DMS79 treated with DMSO at 0.1 percent for 48 hours (cell line): ENCODE data around the gene NCF4.

Experiments
- DNase-seq: peaks from one replicate; lab custom pipeline; 2025; lab: John Stamatoyannopoulos, UW

Gene NCF4

DNA sequence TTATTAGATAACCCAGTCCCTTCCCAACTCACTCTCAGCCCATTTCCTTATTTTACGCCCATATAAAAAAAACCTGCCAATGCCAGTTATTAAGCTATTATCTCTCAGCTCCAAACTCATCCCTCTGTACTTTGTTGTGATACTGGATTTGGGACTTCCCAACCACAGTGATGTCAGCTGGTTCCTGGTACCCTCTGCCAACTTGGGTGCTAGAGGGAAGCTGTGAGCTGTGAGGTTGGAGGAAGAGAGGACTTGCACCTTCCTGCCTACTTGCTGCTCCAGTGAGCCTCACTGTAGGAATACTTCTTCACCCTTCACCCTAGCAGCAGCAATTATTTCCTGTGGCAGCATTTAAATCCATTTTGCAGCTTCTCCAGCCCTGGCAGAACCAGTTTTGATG is 33.5 kb downstream of the NCF4 start:
- DNase-seq: no peak

DNA sequence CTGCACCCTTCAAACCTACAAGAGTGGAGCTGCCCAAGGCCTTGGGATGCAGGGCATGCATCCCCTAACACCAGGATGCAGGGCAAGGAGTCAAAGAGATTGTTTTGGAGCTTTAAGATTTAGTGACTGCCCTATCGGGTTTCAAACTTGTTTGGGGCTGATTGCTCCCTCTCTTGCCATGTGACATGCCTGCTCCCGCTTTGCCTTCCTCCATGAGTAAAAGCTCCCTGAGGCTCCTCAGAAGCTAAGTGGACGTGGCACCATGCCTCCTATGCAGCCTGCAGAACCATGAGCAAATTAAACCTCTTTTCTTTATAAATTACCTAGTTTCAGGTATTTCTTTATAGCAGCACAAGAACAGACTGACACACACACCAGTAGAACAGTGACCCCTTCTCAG is 36.8 kb downstream of the NCF4 start:
- no peak for DNase-seq

DNA sequence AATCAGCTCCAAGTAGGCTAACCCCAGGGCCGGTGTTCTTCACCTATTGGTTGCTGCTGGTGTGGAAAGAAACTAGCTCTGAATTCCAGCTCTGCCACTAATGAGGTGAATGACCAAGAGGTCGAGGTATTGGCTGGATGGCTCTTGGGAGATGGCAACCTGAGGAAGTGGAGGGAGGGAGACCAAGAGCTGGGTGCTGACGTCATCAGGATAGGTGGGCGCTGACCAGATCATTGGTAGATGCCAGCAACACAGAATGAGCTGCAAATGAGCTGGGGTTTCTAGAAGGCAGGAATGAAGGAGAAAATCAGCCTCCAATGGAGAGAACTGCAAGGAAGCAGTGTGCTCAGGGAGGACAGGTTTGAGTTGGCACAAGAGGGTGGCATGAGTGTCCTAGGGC is 37.9 kb downstream of the NCF4 start:
- no peak for DNase-seq

GRCh38 chr22:36899498-36899897 is 38.7 kb downstream of the NCF4 start:
- no peak for DNase-seq

DNA sequence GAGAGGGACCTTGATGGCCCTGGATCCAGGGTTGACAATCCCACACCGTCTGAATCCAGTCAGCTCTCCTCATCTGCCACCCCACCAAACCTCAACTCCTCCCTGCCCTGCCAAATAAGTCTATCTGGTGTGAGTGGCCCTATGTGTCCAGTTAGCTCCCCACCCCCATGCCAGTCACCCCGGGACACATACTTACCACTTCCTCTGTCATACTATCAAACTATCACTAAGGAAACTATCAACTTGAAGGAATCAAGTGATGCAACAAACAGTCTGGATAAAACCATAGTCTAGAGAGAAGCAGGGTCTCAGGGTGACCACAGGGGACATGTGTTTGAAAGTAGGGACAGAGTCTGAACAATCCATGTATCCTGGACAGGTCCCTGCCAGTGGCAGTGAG is 39.4 kb downstream of the NCF4 start:
- DNase-seq: no peak

DNA sequence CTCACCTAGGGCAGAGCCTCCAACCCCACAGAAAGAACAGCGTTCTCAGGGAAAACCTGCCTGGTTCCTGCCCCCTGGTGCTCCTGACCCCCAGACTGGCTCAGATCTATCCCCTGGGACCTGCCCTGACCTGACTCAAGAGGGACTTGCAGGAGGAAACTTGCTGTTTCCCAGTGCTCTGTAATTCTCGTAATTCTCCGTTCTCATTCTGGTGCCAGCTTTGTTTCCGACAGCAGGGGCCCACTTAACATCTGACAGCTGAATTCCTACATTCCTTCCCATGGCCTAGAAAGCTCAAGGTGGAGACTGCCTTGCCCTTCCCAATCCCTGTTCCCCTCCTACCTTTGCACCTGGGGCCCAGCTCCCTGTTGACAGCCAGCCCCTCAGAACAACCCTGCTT is 40.1 kb downstream of the NCF4 start:
- DNase-seq: no peak

DNA sequence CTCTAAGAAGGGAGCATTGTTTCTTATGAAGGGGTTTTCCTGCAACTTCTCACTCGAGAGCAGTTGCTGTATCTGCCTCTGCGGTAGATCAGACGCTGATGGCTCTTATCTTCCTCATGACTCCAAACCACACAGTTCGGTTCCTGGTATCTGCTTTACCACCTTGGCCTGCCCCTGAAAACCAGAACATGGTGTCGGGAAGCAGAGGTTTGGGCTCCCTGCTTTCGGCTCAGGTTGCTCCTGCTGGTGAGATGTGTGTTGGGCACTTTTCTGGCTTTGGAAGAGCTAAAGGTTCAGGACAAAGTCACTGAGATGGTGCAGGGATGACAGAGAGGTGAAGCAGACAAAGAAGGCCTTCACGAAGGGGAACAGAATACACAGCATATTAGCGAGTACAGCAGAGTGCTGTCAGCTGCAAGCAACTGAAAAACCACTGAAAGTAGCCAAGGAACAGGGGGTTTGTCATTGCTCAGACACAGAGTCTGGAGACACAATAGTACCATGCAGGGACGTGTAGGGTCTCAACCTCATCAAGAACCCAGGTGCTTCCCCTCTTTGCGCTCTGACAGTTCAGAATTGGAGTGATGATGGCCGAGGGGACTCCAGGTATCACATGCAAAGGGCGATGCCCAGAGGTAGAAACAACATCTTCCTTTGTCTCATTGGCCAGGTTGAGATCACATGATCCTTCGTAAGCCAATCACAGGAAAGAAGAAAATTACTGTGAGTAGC is 40.8 kb downstream of the NCF4 start:
- DNase-seq: no peak

DNA sequence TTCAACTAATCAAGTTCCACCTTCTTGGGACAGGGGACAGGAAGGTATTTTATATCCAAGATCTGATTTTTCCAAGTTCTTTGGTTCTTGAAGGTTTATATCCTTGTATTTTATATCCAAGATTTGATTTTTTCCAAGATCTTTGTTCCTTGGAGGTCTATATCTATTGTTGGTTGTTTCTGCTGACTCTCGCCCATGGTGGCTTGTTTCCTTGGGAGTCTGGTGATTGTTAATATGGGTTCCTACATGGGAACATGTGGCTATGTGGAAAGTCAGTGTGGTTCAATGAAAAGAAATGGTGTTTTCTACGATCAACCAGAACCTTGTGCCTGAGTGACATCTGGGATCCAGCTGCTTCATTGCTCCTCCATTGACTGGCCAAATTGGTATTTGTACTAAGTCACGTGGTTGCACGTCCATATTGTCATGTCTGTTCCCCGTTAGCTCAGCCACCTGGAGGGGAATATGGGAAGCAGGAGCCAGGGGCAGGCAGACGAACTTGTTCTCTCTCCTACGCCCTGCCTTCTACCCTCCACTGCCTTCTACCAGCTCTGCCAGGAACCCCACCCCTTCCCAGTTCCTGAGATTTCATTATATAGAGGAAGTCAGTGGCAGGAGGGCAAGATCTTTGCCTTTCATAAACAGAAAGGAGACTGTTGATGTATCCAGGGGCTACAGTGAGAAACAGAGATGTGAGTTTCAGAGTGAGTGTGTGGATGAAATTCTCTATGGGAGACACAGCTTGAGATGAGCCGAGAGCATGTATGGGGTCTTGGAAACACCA is 41.5 kb downstream of the NCF4 start:
- no peak for DNase-seq

DNA sequence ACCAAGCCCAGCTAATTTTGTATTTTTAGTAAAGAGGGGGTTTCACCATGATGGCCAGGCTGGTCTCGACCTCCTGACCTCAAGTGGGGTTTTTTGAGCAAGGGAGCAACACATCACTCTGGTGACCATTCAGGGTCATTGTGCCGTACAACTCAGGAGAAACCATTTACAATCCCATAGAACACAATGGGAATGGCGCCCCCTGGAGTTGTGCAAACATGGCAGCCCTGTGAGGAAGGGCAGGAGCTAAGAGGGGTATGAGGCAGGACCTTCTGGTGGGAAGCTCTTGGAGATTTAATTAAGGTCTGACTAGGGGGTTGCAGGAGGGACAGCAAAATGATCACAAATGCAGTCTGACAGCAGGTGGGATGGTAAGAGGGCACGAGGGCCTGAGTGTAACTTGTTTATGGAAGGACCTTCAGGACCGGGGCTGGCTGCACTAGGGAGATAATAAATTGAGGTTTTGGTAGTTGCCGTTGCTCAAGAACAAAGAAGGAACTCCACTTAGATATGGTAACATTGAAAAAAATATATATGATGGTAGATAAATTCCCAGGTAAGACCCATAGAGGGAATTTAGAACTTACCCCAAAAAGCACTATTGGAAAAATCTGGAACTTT is 43.6 kb downstream of the NCF4 start:
- no peak for DNase-seq

- no peak for DNase-seq
These were observed 46.7 kb downstream of the NCF4 start for GRCh38 chr22:36907253-36908195.

- no peak for DNase-seq
These were observed 49.7 kb downstream of the NCF4 start for GRCh38 chr22:36910461-36910860.

- DNase-seq: no peak
These were observed 51.3 kb downstream of the NCF4 start for GRCh38 chr22:36911887-36912661.

GRCh38 chr22:36912694-36913426 is 52.1 kb downstream of the NCF4 start:
- no peak for DNase-seq

DNA sequence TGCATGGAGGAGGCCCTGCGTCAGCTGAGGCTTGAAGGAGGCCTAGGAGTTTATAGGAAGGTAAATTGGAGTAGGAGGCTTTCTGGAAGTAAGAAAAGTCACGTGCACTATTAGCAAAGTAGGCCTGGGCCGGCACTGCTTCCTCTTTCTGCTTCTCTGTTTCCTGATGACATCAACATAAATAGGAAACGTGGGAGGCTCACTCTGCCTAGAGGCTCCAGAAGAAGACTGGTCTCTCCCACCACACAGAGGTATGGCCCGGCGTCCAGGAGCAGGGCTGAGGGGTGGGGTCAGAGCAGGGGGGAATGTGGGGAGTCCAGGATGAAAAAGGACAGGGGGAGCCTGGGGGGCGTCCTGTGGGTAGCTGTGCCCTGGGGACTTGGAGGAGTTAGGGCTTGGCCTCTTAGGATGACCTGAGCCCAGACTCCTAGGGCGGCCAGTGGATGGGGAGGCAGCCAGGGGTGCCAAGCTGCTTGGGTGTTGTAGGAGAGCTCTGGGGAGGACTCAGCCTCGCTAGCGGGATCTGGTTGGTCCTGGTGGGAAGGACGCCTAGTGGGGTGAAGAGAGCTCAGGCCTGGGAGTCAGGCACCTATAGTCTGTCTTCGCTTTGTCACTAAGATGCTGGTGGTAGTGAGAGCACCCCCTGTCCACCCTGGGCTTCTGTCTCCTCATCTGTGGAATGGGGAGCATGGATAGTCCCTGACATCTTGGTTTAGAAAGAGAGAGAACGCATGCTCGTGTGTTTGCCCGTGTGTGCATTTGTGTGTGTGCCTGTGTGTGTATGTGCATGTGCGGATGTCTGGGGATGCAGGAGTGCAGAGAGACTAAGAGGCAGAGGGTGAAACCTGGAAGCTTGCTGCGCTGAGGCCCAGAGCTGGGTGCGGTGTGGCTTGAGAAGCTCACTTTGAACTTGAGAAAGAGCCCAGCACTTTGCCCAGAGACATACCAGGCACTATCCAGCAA is 52.9 kb downstream of the NCF4 start, which contains the start of gene CSF2RB:
CSF2RB (plus strand) TSS at position 202 of the 963 bp plus-strand sequence. CDS start 8,580 bp downstream, outside the sequence.
- no peak for DNase-seq

GRCh38 chr22:36914390-36914752 is 53.6 kb downstream of the NCF4 start:
- DNase-seq: no peak

DNA sequence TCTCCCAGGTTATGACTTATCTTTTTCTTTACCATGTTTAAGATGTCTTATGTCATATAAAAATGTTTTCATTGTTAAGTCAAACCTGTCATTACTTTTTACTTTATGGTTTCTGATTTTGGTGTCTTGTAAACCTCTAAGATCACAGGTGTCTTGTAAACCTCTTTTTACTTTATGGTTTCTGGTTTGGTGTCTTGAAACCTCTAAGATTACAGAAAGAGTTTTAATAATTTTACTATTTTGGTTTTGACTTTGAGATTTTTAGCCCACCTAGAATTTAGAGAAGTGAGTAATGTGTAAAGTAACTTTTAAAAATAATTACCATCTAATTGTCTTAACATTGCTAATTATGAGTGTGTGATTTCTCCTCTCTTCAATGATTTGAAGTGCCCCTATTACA is 55.2 kb downstream of the NCF4 start:
- DNase-seq: no peak

GRCh38 chr22:36918586-36919284 is 57.9 kb downstream of the NCF4 start:
- DNase-seq: no peak

DNA sequence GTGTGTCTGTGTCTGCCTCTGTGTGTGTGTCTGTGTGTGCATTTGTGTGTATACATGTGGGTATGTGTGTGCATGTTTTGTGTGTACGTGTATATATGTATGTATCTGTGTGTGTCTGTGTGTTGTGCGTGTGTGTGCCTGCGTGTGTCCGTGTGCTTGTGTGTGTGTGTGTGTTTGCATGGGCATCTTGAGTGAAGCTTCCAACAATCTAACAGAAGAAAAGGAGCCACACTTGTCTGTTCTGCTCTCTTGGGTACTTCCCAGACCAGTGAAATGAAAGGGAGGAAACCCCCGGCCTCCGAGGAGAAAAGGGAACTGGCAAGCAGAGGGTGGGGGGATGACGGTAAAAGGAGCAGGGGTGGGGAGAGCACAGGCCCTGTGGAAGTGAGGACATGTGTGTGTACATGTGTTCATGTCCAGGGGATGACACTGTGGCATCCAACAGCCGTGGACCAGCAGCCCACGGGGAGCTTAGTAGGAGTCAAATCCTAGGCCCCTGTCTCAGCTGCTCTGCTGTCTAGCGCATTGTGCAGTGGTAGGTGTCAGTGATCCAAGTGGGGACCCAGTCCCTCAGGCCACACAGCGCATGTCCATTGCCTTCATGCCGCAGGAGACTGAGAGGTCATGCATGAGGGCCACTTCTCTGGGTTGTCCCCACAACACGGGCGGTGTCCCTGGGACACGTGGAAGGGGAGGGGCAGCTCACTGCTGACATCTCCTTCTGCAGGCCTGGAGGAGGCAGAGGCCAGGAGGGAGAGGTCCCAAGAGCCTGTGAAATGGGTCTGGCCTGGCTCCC is 60.7 kb downstream of the NCF4 start:
- no peak for DNase-seq
